Stomach smooth muscle (tissue), 2 donors: Measurements from ENCODE around the gene SPATC1L.

Source experiments
- H3K27ac ChIP-seq: one replicate; pipeline ENCODE4 v1.7.0; 2013; ENCODE audit warnings: mild to moderate bottlenecking, low read length, inconsistent platforms
- H3K27me3 ChIP-seq, 2 donors: one replicate each; pipeline ENCODE4 v1.7.0; 2013; ENCODE audit warnings: low read length in 2 of 2; ENCODE audit not compliant: insufficient read depth in 2 of 2, control insufficient read depth in 1 of 2
- H3K36me3 ChIP-seq, 2 donors: one replicate each; pipeline ENCODE4 v1.7.0; 2013; ENCODE audit warnings: low read length in 2 of 2; ENCODE audit not compliant: control insufficient read depth in 2 of 2, insufficient read depth in 2 of 2
- H3K4me1 ChIP-seq: one replicate; pipeline ENCODE4 v1.7.0; 2013; ENCODE audit warnings: low read length; ENCODE audit not compliant: control insufficient read depth, insufficient read depth
- H3K4me3 ChIP-seq, 2 donors: one replicate each; pipeline ENCODE4 v1.7.0; 2013; ENCODE audit warnings: low read length in 2 of 2
- H3K9ac ChIP-seq, 2 donors: one replicate each; pipeline ENCODE4 v1.7.0; 2013; ENCODE audit warnings: low read length in 2 of 2, mild to moderate bottlenecking in 1 of 2
- H3K9me3 ChIP-seq, 2 donors: one replicate each; pipeline ENCODE4 v1.7.0; 2013; ENCODE audit warnings: low read length in 2 of 2; ENCODE audit not compliant: control insufficient read depth in 2 of 2
- donor health status: healthy.
- donor health status: Pancreatic carcinoma.

Gene SPATC1L

DNA sequence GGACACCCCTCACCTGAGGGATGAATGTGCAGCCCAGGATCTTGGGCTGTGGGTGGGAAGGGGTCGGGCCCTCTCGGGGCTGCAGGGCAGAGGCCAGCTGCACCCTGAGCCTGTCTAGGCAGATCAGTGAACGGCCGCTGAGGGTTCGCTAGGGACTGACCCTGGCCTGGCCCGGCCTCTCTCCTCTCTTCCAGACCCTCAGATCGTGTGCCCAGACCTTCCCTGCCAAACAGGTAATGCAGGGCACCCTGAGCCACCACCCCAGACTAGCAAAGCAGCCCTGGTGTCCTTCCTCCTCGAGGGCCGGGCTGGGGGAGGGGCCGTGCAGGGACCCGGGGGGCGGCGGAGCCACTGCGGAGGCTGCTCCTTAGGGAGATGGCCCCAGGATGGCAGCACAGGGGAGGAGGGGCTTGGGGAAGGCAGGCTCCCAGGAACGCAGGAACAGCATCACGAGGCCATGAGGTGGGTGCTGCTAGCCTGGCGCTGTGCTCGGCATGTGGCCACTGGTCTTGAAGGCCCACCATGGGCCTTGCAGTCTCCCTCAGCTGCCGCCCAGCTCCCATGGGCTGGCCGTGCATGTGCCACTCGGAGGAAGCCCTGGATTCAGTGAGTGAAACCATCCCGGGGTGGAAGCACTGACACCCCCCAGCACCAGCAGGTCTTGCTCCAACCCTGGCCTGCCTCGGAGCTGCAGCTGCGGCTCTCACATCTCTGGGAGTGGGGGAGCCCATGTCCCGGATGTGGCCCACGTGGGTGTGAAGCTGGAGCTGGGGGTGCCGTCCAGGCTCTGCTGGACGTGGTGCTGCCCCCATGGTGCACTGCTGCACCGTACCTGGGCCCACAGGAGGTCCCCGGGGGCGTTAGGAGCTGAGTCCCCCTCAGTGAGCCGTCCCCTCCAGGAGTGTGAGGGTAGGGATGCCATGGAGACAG lies 57.7 kb downstream of the SPATC1L start:
- H3K27ac ChIP-seq: no peak overlapping the region
- peaks cover 7% of the 10 kb centered on the region for H3K4me1 ChIP-seq
- no peaks in the 10 kb centered on the region for H3K27me3 ChIP-seq
- no peaks in the 10 kb centered on the region for H3K9me3 ChIP-seq
- no peak overlapping the region for H3K4me3 ChIP-seq
- no peak overlapping the region for H3K9ac ChIP-seq
- peaks cover 56 to 58% of the 10 kb centered on the region in 2 donors for H3K36me3 ChIP-seq

DNA sequence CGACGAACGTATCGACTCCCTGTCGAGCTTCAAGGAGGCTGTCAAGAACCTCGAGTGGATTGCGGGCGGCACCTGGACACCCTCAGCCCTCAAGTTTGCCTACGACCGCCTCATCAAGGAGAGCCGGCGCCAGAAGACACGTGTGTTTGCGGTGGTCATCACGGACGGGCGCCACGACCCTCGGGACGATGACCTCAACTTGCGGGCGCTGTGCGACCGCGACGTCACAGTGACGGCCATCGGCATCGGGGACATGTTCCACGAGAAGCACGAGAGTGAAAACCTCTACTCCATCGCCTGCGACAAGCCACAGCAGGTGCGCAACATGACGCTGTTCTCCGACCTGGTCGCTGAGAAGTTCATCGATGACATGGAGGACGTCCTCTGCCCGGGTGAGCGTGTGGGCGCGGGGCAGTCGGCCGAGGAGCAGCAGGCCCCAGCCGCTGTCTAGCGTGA lies 58.4 kb downstream of the SPATC1L start:
- Histone ChIP-seq H3K9me3 (no peaks in the 10 kb centered on the region), H3K4me3 (no peak overlapping the region), H3K36me3 (peaks cover 62 to 65% of the 10 kb centered on the region in 2 donors), H3K27me3 (no peaks in the 10 kb centered on the region), H3K4me1 (peaks cover 3% of the 10 kb centered on the region), H3K27ac (no peak overlapping the region), H3K9ac (no peak overlapping the region)

DNA sequence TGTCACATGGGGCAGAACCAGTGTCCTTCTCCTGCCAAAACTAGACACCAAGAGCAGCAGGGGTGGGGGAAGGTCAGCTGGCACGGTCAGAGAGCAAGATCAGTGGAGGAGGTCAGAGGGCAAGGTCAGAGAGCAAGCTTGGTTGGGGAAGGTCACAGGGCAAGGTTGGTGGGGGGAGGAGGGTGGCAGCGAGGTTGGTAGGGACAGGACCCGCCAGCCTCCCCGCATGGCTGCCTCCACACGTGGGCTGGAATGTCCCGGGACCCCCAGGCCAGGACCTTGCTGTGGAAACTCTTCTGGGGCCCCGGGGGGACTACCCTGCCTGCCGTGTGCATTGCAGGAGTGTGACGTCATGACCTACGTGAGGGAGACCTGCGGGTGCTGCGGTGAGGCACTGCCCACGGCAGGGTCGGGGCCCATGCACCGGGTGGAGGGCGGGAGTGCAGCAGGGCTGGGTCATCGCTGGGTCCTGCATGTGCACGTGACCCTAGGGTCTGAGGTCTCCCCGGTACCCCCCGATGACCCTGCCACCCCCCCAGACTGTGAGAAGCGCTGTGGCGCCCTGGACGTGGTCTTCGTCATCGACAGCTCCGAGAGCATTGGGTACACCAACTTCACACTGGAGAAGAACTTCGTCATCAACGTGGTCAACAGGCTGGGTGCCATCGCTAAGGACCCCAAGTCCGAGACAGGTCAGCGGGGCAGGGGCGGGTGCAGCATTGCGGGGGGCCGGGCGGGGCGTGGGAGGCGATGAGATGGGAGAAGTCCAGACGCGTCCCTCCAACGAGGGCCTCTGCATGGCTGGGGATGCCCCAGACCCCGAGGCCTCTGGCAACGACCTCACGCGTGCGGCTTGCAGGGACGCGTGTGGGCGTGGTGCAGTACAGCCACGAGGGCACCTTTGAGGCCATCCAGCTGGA lies 59.1 kb downstream of the SPATC1L start:
- no peak overlapping the region for H3K27ac ChIP-seq
- H3K9ac ChIP-seq: no peak overlapping the region
- H3K27me3 ChIP-seq: no peaks in the 10 kb centered on the region
- H3K4me3 ChIP-seq: no peak overlapping the region
- H3K36me3 ChIP-seq: peaks cover 69 to 72% of the 10 kb centered on the region in 2 donors
- no peaks in the 10 kb centered on the region for H3K9me3 ChIP-seq
- H3K4me1 ChIP-seq: peaks cover 3% of the 10 kb centered on the region

DNA sequence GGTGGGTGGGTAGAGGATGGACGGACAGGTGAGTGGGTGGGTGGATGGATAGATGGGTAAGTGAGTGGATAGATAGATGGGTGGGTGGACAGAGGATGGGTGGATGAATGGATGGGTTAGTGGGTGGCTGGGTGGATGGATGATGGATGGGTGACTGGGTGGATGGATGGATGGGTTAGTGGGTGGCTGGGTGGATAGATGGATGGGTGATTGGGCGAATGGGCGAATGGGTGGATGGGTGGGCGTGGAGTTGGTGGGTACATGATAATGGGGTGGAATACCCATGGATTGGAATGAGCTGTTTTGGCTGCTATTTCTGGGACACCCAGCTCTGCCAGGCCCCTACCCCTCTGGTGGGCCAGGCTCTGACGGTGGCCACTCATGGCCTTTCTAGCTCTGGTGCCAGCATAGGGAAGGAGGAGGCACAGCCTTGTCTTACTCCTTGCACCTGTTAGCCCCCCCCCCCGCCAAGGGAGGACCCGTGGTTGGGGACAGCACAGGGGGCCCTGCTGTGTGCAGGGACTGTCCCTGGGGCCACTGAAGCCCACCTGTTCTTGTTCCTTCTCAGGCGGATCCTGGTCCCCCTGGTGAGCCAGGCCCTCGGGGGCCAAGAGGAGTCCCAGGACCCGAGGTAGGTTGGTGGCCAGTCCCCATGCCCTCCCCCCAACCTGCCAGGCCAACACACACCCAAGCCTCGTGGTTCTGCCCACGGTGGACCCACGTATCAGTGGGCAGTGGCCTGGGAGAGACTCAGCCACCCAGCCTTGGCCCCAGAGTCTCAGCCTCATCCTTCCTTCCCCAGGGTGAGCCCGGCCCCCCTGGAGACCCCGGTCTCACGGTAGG lies 60.0 kb downstream of the SPATC1L start:
- no peak overlapping the region for H3K4me3 ChIP-seq
- no peaks in the 10 kb centered on the region for H3K27me3 ChIP-seq
- no peak overlapping the region for H3K27ac ChIP-seq
- H3K4me1 ChIP-seq: peaks cover 3% of the 10 kb centered on the region
- H3K9me3 ChIP-seq: no peaks in the 10 kb centered on the region
- H3K36me3 ChIP-seq: peaks cover 73 to 81% of the 10 kb centered on the region in 2 donors
- no peak overlapping the region for H3K9ac ChIP-seq

DNA sequence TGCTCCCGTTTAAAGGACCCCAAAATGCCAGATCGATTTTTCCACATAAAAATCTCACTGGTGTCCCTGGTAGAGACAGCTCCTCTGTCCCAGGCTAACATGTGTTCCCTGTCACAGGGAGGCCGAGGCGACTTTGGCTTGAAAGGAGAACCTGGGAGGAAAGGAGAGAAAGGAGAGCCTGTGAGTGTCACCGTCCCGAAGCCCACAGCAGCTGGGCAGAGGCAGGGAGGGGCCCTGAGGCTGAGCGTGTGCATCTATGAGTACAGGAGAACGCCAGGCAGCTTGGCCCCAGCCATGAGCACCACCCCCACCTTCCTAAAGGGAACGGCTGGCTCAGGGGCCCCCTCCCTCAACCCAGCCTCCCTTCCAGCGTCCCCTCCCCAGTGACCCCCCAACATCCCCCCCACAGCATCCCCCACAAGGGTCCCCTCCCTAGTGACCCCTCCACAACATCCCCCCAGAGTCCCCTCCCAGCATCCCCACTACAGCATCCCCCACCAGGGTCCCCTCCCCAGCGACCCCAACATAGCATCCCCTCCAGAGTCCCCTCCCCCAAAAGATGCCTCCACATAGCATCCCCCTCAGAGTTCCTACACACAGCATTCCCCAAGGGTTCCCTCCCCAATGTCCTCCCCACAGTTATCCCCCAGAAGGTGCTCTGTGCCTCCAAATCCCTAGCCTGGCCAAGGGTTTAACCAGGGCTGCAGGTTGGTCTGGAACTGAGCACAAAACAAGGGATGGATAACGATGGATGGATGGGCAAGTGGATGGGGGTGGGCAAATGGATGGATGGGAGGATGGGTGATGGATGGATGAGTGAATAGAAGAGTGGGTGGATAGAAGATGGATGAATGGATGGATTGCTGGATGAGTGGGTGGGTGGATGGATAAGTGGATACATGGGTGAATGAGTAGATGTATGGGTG lies 61.2 kb downstream of the SPATC1L start:
- no peak overlapping the region for H3K9ac ChIP-seq

DNA sequence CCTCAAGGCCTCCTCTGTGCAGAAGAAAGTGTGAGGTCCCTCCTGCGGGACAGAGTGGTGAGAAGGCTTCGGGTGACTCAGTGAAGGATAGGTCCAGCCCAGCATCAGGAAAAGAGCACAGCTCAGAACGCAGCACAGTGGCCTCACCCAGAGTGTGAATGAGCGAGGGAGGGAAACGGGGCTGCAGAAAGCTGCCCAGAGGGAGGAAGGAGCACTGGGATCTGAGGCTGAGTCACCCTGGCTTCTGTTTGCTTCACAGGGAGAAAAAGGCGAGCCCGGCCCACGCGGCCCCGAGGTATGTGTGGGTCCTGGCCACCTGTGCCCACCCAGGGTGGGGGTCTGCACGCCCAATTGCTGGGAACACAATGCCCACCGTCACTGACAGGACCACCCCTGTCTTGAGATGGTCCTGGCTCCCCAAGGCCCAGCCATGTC lies 62.0 kb downstream of the SPATC1L start:
- H3K9me3 ChIP-seq: no peaks in the 10 kb centered on the region
- H3K4me3 ChIP-seq: no peak overlapping the region
- H3K36me3 ChIP-seq: peaks cover 79 to 86% of the 10 kb centered on the region in 2 donors
- no peak overlapping the region for H3K9ac ChIP-seq
- peak overlapping the region; percentile 41 for H3K27ac ChIP-seq
- H3K4me1 ChIP-seq: no peaks in the 10 kb centered on the region
- H3K27me3 ChIP-seq: no peaks in the 10 kb centered on the region

More for the DNA sequence above, 61.2 kb downstream of the SPATC1L start:
- H3K4me3 ChIP-seq: no peak overlapping the region
- no peaks in the 10 kb centered on the region for H3K4me1 ChIP-seq
- H3K9me3 ChIP-seq: no peaks in the 10 kb centered on the region
- peaks cover 76 to 87% of the 10 kb centered on the region in 2 donors for H3K36me3 ChIP-seq
- H3K27me3 ChIP-seq: no peaks in the 10 kb centered on the region
- H3K27ac ChIP-seq: peak overlapping the region; percentile 41

DNA sequence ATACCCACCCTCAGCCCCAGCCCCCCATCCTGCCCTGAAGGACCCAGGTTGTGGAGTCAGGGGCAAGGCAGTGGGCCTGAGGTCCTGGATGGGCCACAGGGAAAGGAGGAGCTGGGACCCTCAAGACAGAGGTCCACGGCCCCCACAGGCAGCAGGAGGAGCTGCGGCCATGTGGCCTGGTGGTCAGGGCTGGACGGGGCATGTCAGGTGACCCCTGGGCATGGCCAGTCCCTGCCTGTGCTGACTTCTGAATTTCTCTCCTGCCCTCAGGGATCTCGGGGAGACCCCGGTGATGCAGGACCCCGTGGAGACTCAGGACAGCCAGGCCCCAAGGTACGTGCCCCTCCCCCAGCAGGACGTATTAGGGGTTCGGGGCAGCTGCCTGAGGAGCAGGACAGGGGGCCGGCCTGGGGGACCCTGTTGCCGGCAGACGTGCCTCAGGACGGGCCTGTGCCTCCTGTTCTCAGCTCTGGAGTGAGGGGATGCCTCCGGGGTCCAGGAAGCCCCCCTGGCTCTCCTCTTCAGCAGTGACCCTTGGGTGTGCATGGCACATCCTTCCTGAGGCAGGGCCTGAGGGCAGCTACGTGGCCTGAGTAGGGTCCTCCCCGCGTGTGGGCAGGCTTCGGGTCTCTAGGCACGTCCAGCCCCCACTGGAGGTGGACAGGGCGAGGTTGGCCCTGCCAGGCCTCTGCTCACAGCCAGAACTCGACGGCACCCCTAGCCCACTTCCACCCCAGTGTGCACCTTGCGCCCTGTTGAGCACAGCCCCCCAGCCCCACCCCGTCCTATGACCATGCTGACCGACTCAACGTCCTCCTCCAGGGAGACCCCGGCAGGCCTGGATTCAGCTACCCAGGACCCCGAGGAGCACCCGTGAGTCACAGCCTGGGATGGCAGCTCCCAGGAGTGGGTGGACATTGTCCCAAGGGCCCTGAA lies 62.7 kb downstream of the SPATC1L start:
- Histone ChIP-seq H3K4me1 (no peaks in the 10 kb centered on the region), H3K9ac (no peak overlapping the region), H3K36me3 (peaks cover 83 to 92% of the 10 kb centered on the region in 2 donors), H3K27me3 (no peaks in the 10 kb centered on the region), H3K4me3 (no peak overlapping the region), H3K27ac (peak overlapping the region; percentile 41), H3K9me3 (no peaks in the 10 kb centered on the region)

DNA sequence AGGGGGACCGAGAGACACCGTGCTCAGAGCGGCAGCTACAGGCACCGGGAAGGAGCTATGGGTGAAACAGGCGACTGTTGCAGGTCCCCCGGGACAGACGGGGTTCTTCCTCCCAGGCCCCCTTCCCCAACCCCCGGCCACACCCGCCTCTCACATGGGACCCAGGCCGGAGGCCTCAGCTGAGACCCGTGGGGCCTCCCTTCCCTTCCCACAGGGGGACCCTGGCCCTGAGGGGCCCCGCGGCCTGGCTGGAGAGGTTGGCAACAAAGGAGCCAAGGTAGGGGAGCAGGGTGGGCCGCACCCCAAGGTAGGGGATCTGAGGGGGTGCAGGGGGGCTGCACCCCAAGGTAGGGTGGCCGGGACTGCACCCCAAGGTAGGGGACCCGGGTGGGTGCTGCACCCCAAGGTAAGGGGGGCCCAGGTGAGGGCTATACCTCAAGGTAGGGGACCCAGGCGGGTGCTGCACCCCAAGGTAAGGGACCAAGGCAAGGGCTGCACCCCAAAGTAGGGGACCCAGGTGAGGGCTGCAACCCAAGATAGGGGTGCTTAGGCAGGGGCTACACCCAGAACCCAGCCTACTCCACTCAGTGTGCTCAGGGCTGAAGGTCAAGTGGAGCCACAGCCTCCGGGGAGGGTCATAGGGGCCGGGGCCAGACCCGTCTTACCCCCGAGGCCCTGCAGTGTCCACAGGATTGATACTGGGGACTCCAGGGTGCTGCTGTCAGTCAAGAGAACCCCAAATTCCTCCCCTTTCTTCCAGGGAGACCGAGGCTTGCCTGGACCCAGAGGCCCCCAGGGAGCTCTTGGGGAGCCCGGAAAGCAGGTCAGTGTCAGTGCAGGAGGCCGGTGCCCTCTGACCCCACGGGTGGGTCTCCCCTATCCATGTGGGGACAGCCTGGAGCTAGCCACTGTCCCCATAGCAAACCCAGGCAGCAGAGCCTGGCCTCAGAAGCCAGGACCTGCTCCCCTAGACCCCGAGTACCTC lies 63.7 kb downstream of the SPATC1L start:
- H3K4me1 ChIP-seq: no peaks in the 10 kb centered on the region
- H3K9ac ChIP-seq: no peak overlapping the region
- H3K36me3 ChIP-seq: peaks cover 86 to 94% of the 10 kb centered on the region in 2 donors
- no peaks in the 10 kb centered on the region for H3K27me3 ChIP-seq
- H3K27ac ChIP-seq: peak overlapping the region; percentile 41
- H3K9me3 ChIP-seq: no peaks in the 10 kb centered on the region
- H3K4me3 ChIP-seq: no peak overlapping the region
